A172 (cell line): Measurements from ENCODE around the gene PALLD. TPM values are rescaled to one million over a fixed set of nuclear protein-coding genes. Genes with fewer than 3 reads are reported as not detected.

Source experiments
- DNase-seq: peaks from one replicate; pipeline ENCODE4 v3.0.0-alpha.2; 2015; ENCODE audit warnings: low spot score
- total RNA-seq: library from RNA; depleted of rRNA; stranded (reverse); fragments of >200 nt; shearing (Covaris generic); gene quantifications from 2 replicates; pipeline ENCODE4 v1.2.3, GENCODE V29; 2014

PALLD gene
- total RNA-seq, 1 experiment from 2014 or later: 17.9 TPM

GRCh38 chr4:168646001-168646768 is 149.3 kb downstream of the PALLD start:
- no peak for DNase-seq

- DNase-seq: no peak
Observed at GRCh38 chr4:168647646-168648375, 151.0 kb downstream of the PALLD start.

- DNase-seq: no peak
Observed at GRCh38 chr4:168648494-168648893, 151.6 kb downstream of the PALLD start.

- no peak for DNase-seq
Observed at GRCh38 chr4:168648929-168649328, 152.1 kb downstream of the PALLD start.

- DNase-seq: peak; percentile 14
Observed at GRCh38 chr4:168651374-168651773, 154.5 kb downstream of the PALLD start.

- DNase-seq: no peak
Observed at GRCh38 chr4:168651864-168652263, 155.0 kb downstream of the PALLD start.

- DNase-seq: no peak
Observed at GRCh38 chr4:168652755-168653154, 155.9 kb downstream of the PALLD start.

- DNase-seq: no peak
Observed at GRCh38 chr4:168654104-168654847, 157.4 kb downstream of the PALLD start.

- DNase-seq: no peak
Observed at GRCh38 chr4:168654848-168655174, 158.0 kb downstream of the PALLD start.

- DNase-seq: no peak
Observed at GRCh38 chr4:168655182-168655581, 158.3 kb downstream of the PALLD start.

- peak; percentile 50 for DNase-seq
Observed at GRCh38 chr4:168656055-168656660, 159.3 kb downstream of the PALLD start.

GRCh38 chr4:168656946-168657473 is 160.2 kb downstream of the PALLD start:
- no peak for DNase-seq

GRCh38 chr4:168658751-168659150 is 161.9 kb downstream of the PALLD start:
- DNase-seq: no peak

- DNase-seq: no peak
Observed at GRCh38 chr4:168659741-168660465, 163.1 kb downstream of the PALLD start.

- DNase-seq: no peak
Observed at GRCh38 chr4:168662297-168662984, 165.6 kb downstream of the PALLD start.

- no peak for DNase-seq
Observed at GRCh38 chr4:168664242-168664891, 167.5 kb downstream of the PALLD start.

GRCh38 chr4:168666531-168666930 is 169.7 kb downstream of the PALLD start:
- peak; percentile 84 for DNase-seq

GRCh38 chr4:168667376-168667775 is 170.5 kb downstream of the PALLD start:
- DNase-seq: no peak

GRCh38 chr4:168667921-168668320 is 171.1 kb downstream of the PALLD start:
- DNase-seq: no peak

- DNase-seq: no peak
Observed at GRCh38 chr4:168673476-168673875, 176.6 kb downstream of the PALLD start.
